Measurements from ENCODE around the gene TMEM69. TPM values are rescaled to one million over a fixed set of nuclear protein-coding genes. Genes with fewer than 3 reads are reported as not detected.
"Not testable (repeated sequence)": the region's sequence is repeated elsewhere in the genome, so short reads cannot be mapped to it uniquely, and the experiment has no call there.

The TMEM69 gene
- total RNA-seq, 1 donor from 2014 or later: 22.1 TPM

- DNase-seq (no peak), ATAC-seq (ENCODE audit: poor library complexity) (peak; percentile 80)
- intact Hi-C loops (cut with DNase I): no loop called here
Observed at GRCh38 chr1:45722809-45723208, 34.8 kb downstream of the TMEM69 start.

GRCh38 chr1:45723248-45723930, 35.4 kb downstream of the TMEM69 start:
- ATAC-seq (ENCODE audit: poor library complexity) (peak; percentile 62), DNase-seq (no peak)
- intact Hi-C loops (cut with DNase I): no loop called here

- DNase-seq; ATAC-seq (ENCODE audit: poor library complexity); intact Hi-C loops (cut with DNase I): not testable (repeated sequence)
Observed at GRCh38 chr1:45726007-45726406, 38.0 kb downstream of the TMEM69 start.

- intact Hi-C loops (cut with DNase I): no loop called here
- no peak for DNase-seq
- no peak for ATAC-seq (ENCODE audit: poor library complexity)
Observed at GRCh38 chr1:45730075-45730779, 42.2 kb downstream of the TMEM69 start.

GRCh38 chr1:45730780-45731319, 42.9 kb downstream of the TMEM69 start:
- intact Hi-C loops (cut with DNase I): no loop called here
- ATAC-seq (ENCODE audit: poor library complexity): no peak
- DNase-seq: no peak

GRCh38 chr1:45739137-45739536, 51.2 kb downstream of the TMEM69 start:
- intact Hi-C loops (cut with DNase I): no loop called here
- DNase-seq (no peak), ATAC-seq (ENCODE audit: poor library complexity) (no peak)

- ATAC-seq (ENCODE audit: poor library complexity); DNase-seq; intact Hi-C loops (cut with DNase I): not testable (repeated sequence)
Observed at GRCh38 chr1:45739641-45740156, 51.7 kb downstream of the TMEM69 start.

Other genes with a start within 250 kb of the TMEM69 start
- 1.5 TPM for gene TESK2, start 197.0 kb upstream of the TMEM69 start, total RNA-seq
- 0.38 TPM for gene CCDC163, start 188.1 kb upstream of the TMEM69 start, total RNA-seq
- 19.1 TPM for gene MMACHC, start 187.9 kb upstream of the TMEM69 start, total RNA-seq
- 319 TPM for gene PRDX1, start 166.3 kb upstream of the TMEM69 start, total RNA-seq
- 43.3 TPM for gene AKR1A1, start 137.4 kb upstream of the TMEM69 start, total RNA-seq
- 28.7 TPM for gene NASP, start 104.1 kb upstream of the TMEM69 start, total RNA-seq
- 1.0 TPM for gene CCDC17, start 64.1 kb upstream of the TMEM69 start, total RNA-seq
- 72.6 TPM for gene GPBP1L1, start 1.6 kb upstream of the TMEM69 start, total RNA-seq
- 13.9 TPM for gene IPP, start 62.5 kb downstream of the TMEM69 start, total RNA-seq
- 97.0 TPM for gene MAST2, start 115.4 kb downstream of the TMEM69 start, total RNA-seq

All from Right ventricle myocardium superior (tissue), 1 donor.